HG03342 (cell line): ENCODE results near the gene ZDHHC18.

Experiments used
- ATAC-seq: cut with Tn5 transposase; IDR thresholded peaks from one replicate; pipeline ENCODE4 v1.9.1; 2021; ENCODE audit warnings: mild to moderate bottlenecking, moderate library complexity; ENCODE audit not compliant: unreplicated experiment

The ZDHHC18 gene

GRCh38 chr1:26897351-26897750 is 70.9 kb downstream of the ZDHHC18 start:
- ATAC-seq: no peak

- peak; percentile 83 for ATAC-seq
Measured at GRCh38 chr1:26900001-26900814, 73.7 kb downstream of the ZDHHC18 start, which contains the start of gene GPATCH3. Gene GPATCH3 (minus strand): TSS chr1:26900467. CDS start chr1:26900442, 25 bp downstream.

GRCh38 chr1:26900815-26901511 is 74.5 kb downstream of the ZDHHC18 start:
- ATAC-seq: no peak
